Eye (tissue), 1 donor: ENCODE results near the gene PRKCB.
"Not testable (repeated sequence)": the region's sequence is repeated elsewhere in the genome, so short reads cannot be mapped to it uniquely, and the experiment has no call there.

Source experiments
- DNase-seq: peaks from one replicate; pipeline ENCODE4 v3.0.0-alpha.2; 2015

PRKCB gene

DNA sequence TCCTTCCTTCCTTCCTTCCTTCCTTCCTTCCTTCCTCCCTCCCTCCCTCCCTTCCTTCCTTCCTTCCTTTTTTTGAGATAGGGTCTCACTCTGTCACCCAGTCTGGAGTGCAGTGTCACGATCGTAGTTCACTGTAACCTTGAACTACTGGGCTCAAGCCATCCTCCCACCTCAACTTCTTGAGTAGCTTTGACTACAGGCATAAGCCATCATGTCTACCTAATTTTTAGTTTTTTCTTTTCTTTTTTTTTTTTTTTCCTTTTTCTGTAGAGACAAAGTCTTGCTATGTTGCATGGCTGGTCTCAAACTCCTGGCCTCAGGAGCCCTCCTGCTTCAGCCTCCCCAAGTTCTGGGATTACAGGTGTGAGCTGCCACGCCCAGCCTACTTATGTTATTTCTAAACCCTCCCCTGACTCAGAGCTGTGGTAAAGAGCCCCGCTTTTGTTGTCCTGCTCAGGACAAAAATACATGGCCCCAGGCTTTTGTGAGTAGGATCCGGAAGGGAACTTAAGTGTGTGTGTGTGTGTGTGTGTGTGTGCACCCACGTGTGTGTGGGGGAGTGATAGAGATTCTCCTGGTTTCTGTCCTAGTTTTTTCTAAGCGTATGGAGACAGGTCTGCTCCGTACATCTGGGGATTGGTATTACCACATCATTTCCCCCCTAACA is 67.1 kb downstream of the PRKCB start:
- no peak for DNase-seq

- peak; percentile 71 for DNase-seq
Observed at GRCh38 chr16:23905027-23905426, 69.2 kb downstream of the PRKCB start.

- DNase-seq, result no peak
Observed at GRCh38 chr16:23907457-23907902, 71.7 kb downstream of the PRKCB start.

DNA sequence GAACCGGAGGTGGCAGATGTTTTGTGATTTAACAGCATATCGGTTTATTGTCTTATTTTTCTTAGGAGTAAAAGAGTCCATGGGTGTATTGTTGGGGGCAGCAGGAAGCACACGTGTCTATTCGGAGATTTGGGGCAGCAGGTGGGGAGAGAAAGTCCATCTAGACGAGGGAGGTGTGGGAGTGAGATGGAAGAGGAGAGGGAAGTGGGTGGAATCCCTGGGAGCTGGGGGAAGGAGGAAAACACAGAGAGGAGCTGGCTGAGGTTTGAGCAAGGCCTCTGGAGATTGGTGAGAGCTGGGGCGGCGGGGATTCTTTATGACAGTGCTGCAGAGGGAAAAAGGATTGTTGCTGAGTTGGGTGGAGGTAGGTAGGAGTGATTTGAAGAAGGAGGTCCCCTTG is 72.1 kb downstream of the PRKCB start:
- no peak for DNase-seq

DNA sequence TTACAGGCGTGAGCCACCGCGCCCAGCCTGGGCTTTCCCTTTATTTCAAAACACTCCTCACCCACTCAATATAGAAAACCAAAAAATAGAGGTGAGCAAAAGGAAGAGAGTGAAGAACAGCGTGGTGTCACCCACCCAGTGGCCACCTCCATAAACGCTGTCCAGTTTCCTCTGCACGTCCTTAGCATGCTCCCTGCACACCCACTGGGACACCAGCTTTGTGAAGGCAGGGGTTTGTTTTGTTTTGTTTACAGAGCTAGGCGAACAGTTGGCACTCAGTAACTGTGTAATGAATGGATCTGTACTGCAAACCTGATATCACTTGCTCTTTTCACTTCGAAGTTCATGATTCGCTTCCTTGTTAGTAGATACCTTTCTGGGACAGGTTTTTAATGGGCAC is 73.0 kb downstream of the PRKCB start:
- DNase-seq, result no peak

DNA sequence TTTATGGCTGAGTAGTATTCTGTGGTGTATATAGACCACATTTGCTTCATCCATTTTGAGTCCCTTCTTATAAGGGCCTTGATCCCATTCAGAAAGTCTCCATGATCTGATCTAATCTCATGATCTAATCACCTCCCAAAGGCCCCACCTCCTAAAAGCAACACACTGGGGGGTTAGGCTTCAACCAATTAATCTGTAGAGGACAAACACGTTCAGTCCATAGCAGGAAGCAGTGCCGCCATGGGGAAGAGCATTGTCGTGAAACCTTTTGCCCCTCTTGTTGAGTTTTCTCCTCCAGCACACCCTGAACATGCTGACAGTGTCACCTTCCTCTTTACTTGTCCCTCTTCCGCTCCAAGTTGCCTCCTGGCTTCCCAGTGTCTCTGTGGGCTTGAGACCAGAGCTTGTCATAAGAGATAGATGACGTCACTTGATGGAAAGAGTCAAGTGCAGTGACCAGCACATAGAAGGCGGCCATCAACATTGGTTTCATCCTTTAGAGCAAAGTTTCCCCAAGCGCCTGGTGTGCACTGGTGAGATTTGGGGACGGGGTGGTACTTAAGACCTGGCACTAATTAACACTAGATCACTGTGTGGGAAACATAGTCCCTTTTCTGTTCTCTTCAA is 74.1 kb downstream of the PRKCB start:
- no peak for DNase-seq

- peak; percentile 41 for DNase-seq
Observed at GRCh38 chr16:23914946-23915530, 79.3 kb downstream of the PRKCB start.

GRCh38 chr16:23916552-23916951 is 80.8 kb downstream of the PRKCB start:
- DNase-seq, result not testable (repeated sequence)

DNA sequence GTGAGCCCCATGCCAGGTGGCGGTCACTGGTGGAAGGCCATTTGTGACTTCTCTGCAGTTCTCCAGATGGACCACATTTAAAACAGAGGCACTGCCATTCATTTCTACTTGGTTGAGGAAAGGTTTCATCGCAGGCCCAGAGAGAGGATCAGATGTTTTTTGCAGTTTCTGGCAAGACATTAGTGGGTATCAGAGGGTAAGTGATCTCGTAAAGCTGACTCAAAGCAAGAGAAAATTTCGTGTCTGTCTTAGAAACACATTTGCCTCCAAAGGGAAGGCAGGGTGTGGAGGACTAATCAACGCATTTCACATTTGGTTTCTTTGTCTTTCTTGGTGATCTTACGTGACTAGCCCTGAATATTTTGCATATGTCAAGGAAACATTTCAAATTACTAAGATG is 81.8 kb downstream of the PRKCB start:
- DNase-seq, result no peak

GRCh38 chr16:23920446-23920845 is 84.7 kb downstream of the PRKCB start:
- DNase-seq, result no peak

GRCh38 chr16:23920899-23921298 is 85.1 kb downstream of the PRKCB start:
- DNase-seq, result no peak

DNA sequence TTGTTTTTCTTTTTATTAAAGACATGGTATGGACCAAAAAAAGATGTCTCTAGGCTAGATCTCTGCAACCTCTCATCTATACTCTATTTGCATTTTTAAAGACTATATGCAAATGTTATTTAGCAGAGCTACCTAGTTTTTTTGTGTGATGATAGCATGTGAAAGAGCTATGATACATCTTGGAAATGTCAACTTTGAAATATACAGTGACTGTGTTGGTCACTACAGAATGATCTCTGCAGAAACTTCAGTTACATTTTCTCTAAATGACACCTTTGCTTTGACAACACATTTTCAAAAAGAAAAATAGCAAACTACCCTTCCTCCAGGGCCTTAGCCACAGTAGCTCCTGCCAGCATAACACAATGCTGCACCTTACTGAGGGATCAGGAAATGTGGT is 86.6 kb downstream of the PRKCB start:
- DNase-seq, result no peak

- no peak for DNase-seq
Observed at GRCh38 chr16:23924128-23924527, 88.3 kb downstream of the PRKCB start.

- DNase-seq, result no peak
Observed at GRCh38 chr16:23927796-23928195, 92.0 kb downstream of the PRKCB start.

DNA sequence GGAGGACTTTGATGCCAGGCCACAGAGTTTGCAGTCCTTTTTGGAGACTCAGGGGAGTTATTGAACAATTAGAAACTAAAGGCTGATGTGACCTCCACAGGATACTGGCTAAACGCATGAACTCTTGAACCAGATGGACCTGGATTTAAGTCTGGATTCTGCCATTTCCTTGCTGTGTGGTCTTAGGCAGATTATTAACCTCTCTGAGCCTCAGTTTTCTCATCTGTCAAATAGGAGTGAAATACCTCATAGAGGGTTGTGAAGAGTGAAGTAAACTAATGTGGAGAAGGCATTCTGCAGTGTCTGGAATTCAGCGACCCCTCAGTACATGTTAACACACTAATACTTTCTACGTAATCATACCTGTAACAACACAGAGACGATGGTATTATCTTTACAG is 93.5 kb downstream of the PRKCB start:
- no peak for DNase-seq

GRCh38 chr16:23929856-23930255 is 94.1 kb downstream of the PRKCB start:
- no peak for DNase-seq

DNA sequence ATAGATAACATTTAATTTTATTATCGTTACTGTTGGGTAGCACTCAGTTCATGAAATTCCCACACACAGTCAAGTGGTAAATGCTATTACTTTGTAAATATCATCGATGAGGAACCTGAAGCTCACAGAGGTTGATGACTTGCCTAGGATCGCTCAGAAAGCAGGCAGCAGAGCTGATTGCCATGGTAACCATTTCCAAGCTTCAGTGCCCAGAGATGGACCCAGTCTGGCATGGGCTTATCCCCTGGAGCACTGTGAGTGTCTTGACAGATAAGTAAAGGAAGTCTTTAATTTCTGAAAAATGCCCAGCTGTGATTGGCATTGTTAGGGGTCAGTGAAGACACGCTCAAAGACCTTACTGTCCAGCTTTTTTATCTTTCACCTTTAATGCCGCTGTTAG is 95.0 kb downstream of the PRKCB start:
- peak; percentile 82 for DNase-seq

GRCh38 chr16:23931199-23931598 is 95.4 kb downstream of the PRKCB start:
- DNase-seq, result no peak

GRCh38 chr16:23933650-23934049 is 97.9 kb downstream of the PRKCB start:
- DNase-seq, result not testable (repeated sequence)

GRCh38 chr16:23934610-23935236 is 98.9 kb downstream of the PRKCB start:
- DNase-seq, result no peak

DNA sequence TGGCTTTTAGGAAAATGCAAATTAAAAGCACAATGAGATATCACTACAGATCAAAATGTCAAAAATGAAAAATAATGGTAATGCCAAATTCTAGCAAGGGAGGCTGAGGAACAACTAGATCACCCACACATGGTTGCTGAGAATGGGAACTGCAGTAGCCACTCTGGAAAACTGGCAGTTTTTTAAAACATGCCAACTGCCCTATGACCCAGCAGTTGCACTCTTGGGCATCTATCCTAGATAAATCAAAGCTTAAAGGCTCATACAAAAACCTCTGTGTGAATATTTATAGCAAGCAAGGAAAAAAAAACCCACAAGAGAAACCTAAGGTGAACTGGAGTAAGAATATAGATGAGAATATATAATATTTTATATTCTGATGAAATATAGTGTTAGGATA is 104.3 kb downstream of the PRKCB start:
- DNase-seq, result no peak

DNA sequence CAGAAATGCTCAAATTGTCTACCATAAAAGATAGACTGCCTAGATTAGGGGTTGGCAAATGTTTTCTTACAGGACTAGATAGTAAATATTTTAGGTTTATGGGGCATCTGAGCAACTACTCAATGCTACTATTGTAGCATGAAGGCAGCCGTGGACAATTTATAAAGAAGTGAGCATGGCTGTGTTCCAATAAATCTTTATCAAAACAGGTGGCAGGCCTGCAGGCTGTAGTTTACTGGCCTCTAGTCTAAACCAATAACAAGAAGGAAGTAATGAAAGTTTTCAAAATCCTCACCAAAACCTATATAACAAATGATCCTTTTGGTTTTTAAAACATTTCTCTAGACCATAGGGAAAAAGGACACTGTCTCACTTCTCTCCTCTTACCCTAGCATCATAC is 105.2 kb downstream of the PRKCB start:
- DNase-seq, result no peak

DNA sequence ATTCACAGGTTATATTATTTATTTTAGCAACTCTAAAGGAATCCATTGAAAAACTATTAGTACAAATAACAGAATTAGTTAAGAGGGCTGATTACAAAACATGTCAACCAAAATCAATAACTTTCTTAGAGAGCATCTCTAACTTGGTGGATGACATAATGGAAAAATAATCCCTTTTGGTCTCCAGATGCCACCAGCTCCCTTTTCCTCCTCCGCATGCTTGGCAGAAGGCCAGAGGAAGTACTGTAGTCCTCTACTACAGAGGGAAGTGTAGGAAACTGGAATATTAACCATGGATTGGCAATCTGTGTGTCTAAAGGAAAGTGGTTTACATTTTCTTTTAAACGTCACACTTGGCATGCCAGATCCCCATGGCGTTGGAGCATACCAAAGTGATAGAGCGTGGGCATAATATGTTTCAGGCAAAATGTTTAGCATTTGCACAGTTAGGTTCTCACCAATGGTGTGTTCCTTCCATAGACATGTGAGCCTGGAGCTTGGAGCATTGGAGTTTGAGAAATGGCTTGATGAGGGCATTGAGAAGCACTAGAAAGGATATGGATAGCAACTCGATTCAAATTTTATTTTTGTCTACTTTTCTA is 106.3 kb downstream of the PRKCB start:
- no peak for DNase-seq

- no peak for DNase-seq
Observed at GRCh38 chr16:23943604-23944003, 107.8 kb downstream of the PRKCB start.
